Epithelial cell of esophagus (primary cell): Measurements from ENCODE around the gene DCST1.

Experiments used
- DNase-seq: peaks from one replicate; pipeline ENCODE4 v3.0.0; 2010; ENCODE audit warnings: low read depth
- H3K4me3 ChIP-seq: 2 replicates; pipeline ENCODE4 v1.5.1; 2011; ENCODE audit warnings: mild to moderate bottlenecking, low read length, control low read depth
- TF ChIP-seq, protein P1 (sequence below): IDR thresholded peaks from 2 replicates; pipeline ENCODE4 v1.5.1; 2011; ENCODE audit warnings: low read depth, mild to moderate bottlenecking, low read length, control low read depth, inconsistent platforms; ENCODE audit not compliant: insufficient read depth; ENCODE audit errors: missing control alignments

Gene DCST1

GRCh38 chr1:155060736-155061135 lies 27.1 kb downstream of the DCST1 start:
- no peak overlapping the region for H3K4me3 ChIP-seq
- TF ChIP-seq, protein P1, sequence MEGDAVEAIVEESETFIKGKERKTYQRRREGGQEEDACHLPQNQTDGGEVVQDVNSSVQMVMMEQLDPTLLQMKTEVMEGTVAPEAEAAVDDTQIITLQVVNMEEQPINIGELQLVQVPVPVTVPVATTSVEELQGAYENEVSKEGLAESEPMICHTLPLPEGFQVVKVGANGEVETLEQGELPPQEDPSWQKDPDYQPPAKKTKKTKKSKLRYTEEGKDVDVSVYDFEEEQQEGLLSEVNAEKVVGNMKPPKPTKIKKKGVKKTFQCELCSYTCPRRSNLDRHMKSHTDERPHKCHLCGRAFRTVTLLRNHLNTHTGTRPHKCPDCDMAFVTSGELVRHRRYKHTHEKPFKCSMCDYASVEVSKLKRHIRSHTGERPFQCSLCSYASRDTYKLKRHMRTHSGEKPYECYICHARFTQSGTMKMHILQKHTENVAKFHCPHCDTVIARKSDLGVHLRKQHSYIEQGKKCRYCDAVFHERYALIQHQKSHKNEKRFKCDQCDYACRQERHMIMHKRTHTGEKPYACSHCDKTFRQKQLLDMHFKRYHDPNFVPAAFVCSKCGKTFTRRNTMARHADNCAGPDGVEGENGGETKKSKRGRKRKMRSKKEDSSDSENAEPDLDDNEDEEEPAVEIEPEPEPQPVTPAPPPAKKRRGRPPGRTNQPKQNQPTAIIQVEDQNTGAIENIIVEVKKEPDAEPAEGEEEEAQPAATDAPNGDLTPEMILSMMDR, result no peak
- DNase-seq, result no peak

GRCh38 chr1:155061381-155062150 lies 27.9 kb downstream of the DCST1 start:
- no peak overlapping the region for H3K4me3 ChIP-seq
- TF ChIP-seq, protein P1, result peak; percentile 98
- DNase-seq, result peak; percentile 82

GRCh38 chr1:155062151-155062686 lies 28.6 kb downstream of the DCST1 start:
- H3K4me3 ChIP-seq, result no peak overlapping the region
- TF ChIP-seq, protein P1, result no peak
- DNase-seq, result no peak

DNA sequence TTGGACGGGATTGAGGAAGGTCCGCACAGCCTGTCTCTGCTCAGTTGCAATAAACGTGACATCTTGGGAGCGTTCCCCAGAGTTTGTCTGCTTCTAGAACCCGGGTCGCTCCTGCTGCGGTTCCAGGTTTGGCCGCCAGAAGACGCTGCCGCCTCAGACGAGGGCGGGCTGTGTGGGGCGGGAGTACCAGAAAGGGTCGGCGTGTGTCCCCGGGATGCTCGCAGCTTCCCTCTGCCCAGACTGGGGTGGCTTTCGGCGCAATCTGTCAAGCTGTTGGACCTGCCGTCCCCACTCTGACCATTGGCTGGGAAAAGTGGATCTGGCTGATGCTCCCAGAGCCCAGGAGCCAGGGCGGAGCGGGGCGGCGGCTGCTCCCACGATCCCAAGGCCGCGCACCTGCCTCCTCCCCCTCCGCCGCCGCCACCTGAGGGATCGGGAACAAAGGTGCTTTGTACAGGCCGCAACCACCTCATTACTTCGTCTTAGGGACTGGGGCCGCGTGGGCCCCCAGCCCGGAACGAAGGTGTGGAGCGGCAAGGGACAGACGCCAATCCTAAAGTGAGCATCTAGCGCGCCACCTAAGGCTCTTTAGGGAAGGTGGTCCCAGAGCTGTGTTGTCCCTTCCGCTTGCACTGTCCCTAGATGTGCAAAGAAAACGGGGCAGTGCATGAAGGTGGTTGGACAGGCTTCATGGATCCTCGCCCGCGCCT lies 29.2 kb downstream of the DCST1 start:
- peak; percentile 66 for DNase-seq
- TF ChIP-seq, protein P1, result peak; percentile 84
- H3K4me3 ChIP-seq, result peak overlapping the region; percentile 80

DNA sequence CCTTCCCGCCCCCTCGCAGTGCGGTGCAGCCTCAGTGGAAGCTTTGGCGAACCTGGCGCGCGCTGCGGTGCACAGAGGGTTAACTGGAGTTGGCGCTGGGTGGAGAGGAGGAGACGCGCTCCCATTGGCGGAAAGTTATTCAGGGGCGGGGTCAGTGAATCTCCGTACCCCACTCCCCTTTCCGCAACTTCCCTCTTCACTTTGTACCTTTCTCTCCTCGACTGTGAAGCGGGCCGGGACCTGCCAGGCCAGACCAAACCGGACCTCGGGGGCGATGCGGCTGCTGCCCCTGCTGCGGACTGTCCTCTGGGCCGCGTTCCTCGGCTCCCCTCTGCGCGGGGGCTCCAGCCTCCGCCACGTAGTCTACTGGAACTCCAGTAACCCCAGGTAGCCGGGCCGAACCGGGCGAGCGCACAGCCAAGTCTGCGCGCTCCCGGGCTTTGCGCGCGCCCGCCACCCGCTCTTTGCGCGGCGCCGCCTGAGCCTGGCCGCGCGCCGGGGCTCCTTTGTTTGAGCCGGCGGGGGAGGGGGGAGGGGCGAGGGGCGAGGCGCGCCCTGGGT lies 30.0 kb downstream of the DCST1 start, which contains the start of gene EFNA4:
TSS of gene EFNA4 (plus strand) at position 191 of the 561 bp plus-strand sequence. CDS start at position 275, 84 bp downstream.
- TF ChIP-seq, protein P1, result no peak
- peak within 1 kb of the TSS; percentile 80 for H3K4me3 ChIP-seq
- DNase-seq, result peak; percentile 94

- peak overlapping the region; percentile 80 for H3K4me3 ChIP-seq
- peak; percentile 36 for DNase-seq
- TF ChIP-seq, protein P1, result no peak
These were observed 30.6 kb downstream of the DCST1 start for GRCh38 chr1:155064111-155064831.
